ENCODE results near the gene CCDC93. TPM values are rescaled to one million over a fixed set of nuclear protein-coding genes. Genes with fewer than 3 reads are reported as not detected.

Gene CCDC93
- total and polyA plus RNA-seq, 2 of the 4 experiments (the other 2 are of a cell fraction) = 8.1 to 17.2 TPM

DNA sequence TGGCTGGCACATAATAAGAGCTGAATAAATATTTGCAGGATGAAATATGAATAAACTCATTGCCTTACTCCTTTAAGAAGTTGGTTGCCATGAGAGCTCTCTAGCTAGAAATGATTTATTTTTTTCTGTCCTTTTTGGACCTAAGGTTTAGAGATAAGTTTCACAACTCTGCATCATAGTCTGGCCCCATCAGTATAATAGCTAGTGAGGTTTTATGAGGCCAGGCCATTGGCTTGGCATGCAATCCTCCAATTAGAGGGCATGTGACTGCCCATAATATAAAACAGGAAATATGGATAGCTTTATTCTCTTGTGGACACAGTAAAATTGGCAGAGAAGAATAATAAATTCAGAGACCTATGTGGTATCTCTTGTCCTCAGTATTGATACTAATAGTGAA, 48.2 kb upstream of the CCDC93 start:
- H2BK120ac ChIP-seq (ENCODE audit: low read depth, low read length) = no peak overlapping the region
- TF ChIP-seq NFE2L2 (IDR thresholded peaks at IDR 0.05; ENCODE audit: low read depth, low read length) (no peak), MAZ (IDR thresholded peaks at IDR 0.05; ENCODE audit: borderline replicate concordance, low read depth, low read length) (no peak), RAD21 (IDR thresholded peaks at IDR 0.05; ENCODE audit: low read length) (no peak)
- H4K5ac ChIP-seq (ENCODE audit: low read depth, low read length) = no peak overlapping the region
- no peaks in the 10 kb centered on the region for H3K9me1 ChIP-seq (ENCODE audit: insufficient read depth, low read length)
- no peak overlapping the region for H3K4me3 ChIP-seq (ENCODE audit: insufficient read depth, low read depth, low read length)
- H3K18ac ChIP-seq (ENCODE audit: low read depth, low read length) = no peak overlapping the region
- in situ Hi-C loops (cut with MboI; ENCODE audit: low sequenced_read_pairs) (no loop called here), dilution Hi-C loops (cut with HindIII; ENCODE audit: low sequenced_read_pairs, unreplicated experiment) (no loop called here), intact Hi-C loops (cut with micrococcal nuclease) (no loop called here)
- no peaks in the 10 kb centered on the region for H3K79me1 ChIP-seq (ENCODE audit: low read depth in 1 of 2, low read length in 2 of 2)
- H3K4ac ChIP-seq (ENCODE audit: low read depth, low read length) = no peak overlapping the region
- H4K91ac ChIP-seq (ENCODE audit: insufficient read depth, low read depth, low read length) = no peak overlapping the region
- no peak overlapping the region for H3K27ac ChIP-seq (ENCODE audit: insufficient read depth, low read length)
- peaks cover 29% of the 10 kb centered on the region for H3K27me3 ChIP-seq (ENCODE audit: control insufficient read depth, insufficient read depth, low read length)
- no peak overlapping the region for H2AFZ ChIP-seq (replicated peaks; ENCODE audit: low read length, poor library complexity)
- no peak overlapping the region for H3K4me2 ChIP-seq (ENCODE audit: low read depth, low read length)
- ChIA-PET POLR2A (ENCODE audit: unreplicated experiment) (no interaction called here), CTCF (interaction anchor here (0.7 to 1.1 kb wide), 2 partner anchors 15 to 29 kb away, joined by 3 to 5 read pairs; no protein-coding TSS in a partner anchor)
- H4K8ac ChIP-seq (ENCODE audit: low read depth in 2 of 2, low read length in 2 of 2) = no peak overlapping the region
- no peak overlapping the region for H3K14ac ChIP-seq (replicated peaks; ENCODE audit: low read depth, low read length)
- peaks cover 1% of the 10 kb centered on the region; the same call in 1 of the 2 replicates for H3K4me1 ChIP-seq (ENCODE audit: control insufficient read depth, insufficient read depth, low read length)
- H2AK5ac ChIP-seq (ENCODE audit: low read depth, low read length) = no peak overlapping the region
- H2AK9ac ChIP-seq (replicated peaks; ENCODE audit: low read depth, low read length, poor library complexity) = no peak overlapping the region
- ATAC-seq (ENCODE audit: low read depth) = no peak
- no peaks in the 10 kb centered on the region for H3K9me3 ChIP-seq (ENCODE audit: control insufficient read depth, insufficient read depth, low read length)
- H3K36me3 ChIP-seq (ENCODE audit: control insufficient read depth, insufficient read depth, low read length) = no peaks in the 10 kb centered on the region
- no peak for DNase-seq
- no peak overlapping the region for H3K56ac ChIP-seq (ENCODE audit: extremely low read depth, insufficient read depth, low read length)
- H2BK5ac ChIP-seq (ENCODE audit: low read depth, low read length, poor library complexity, severe bottlenecking) = no peak overlapping the region
- no peaks in the 10 kb centered on the region for H4K20me1 ChIP-seq (ENCODE audit: insufficient read depth, low read length)
- BruUV-seq (replicated peaks) = no TSS peak
- H2BK15ac ChIP-seq (ENCODE audit: low read depth, low read length) = no peak overlapping the region
- no peak overlapping the region for H2BK20ac ChIP-seq (ENCODE audit: low read depth, low read length)
- no peak overlapping the region for H3K23ac ChIP-seq (ENCODE audit: low read depth, low read length)
- no peak overlapping the region for H3K9ac ChIP-seq (ENCODE audit: low read depth, low read length)

All from IMR-90 (cell line).